Fibroblast of villous mesenchyme (primary cell): ENCODE results near the gene CD6. TPM values are rescaled to one million over a fixed set of nuclear protein-coding genes. Genes with fewer than 3 reads are reported as not detected.

Experiments used
- DNase-seq: peaks from one replicate; pipeline ENCODE4 v3.0.0-alpha.2; 2010; ENCODE audit warnings: low read depth
- H3K4me3 ChIP-seq: 2 replicates; pipeline ENCODE4 v1.5.1; 2011; ENCODE audit warnings: low read depth, mild to moderate bottlenecking, low read length
- total RNA-seq: library from RNA; depleted of rRNA; stranded (reverse); fragments of >200 nt; gene quantifications from 2 replicates; pipeline ENCODE4 v1.2.3, GENCODE V29; 2012
- TF ChIP-seq, protein P1 (sequence below): IDR thresholded peaks from 2 replicates; pipeline ENCODE4 v1.5.1; 2012; ENCODE audit warnings: low read depth, mild to moderate bottlenecking, low read length; ENCODE audit not compliant: insufficient read depth

Gene CD6
- total RNA-seq, 1 donor = not detected

GRCh38 chr11:60929764-60930163, 41.7 kb upstream of the CD6 start:
- no peak overlapping the region for H3K4me3 ChIP-seq
- TF ChIP-seq, protein P1, sequence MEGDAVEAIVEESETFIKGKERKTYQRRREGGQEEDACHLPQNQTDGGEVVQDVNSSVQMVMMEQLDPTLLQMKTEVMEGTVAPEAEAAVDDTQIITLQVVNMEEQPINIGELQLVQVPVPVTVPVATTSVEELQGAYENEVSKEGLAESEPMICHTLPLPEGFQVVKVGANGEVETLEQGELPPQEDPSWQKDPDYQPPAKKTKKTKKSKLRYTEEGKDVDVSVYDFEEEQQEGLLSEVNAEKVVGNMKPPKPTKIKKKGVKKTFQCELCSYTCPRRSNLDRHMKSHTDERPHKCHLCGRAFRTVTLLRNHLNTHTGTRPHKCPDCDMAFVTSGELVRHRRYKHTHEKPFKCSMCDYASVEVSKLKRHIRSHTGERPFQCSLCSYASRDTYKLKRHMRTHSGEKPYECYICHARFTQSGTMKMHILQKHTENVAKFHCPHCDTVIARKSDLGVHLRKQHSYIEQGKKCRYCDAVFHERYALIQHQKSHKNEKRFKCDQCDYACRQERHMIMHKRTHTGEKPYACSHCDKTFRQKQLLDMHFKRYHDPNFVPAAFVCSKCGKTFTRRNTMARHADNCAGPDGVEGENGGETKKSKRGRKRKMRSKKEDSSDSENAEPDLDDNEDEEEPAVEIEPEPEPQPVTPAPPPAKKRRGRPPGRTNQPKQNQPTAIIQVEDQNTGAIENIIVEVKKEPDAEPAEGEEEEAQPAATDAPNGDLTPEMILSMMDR = no peak
- DNase-seq = no peak

DNA sequence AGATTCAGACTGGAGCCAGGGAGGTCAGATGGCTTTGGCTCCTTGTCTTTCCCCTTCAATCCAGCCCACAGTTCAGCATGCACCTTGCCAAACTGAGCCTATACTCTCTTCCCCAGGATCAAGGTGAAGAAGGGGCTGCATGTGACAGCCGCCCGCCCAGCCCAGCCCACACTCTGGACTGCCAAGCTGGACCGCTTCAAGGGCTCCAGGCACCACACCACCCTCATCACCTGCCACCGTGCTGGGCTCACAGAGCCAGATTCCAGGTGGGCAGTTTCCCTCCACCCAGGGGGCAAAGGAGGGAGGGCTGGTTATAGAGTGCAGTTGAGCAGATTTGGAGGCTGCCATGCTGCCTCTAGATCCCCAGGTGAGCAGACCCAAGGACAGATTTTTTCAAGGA, 41.1 kb upstream of the CD6 start:
- no peak for DNase-seq
- TF ChIP-seq, protein P1 = no peak
- no peak overlapping the region for H3K4me3 ChIP-seq

GRCh38 chr11:60931917-60932316, 39.6 kb upstream of the CD6 start:
- H3K4me3 ChIP-seq = no peak overlapping the region
- no peak for DNase-seq
- TF ChIP-seq, protein P1 = no peak

DNA sequence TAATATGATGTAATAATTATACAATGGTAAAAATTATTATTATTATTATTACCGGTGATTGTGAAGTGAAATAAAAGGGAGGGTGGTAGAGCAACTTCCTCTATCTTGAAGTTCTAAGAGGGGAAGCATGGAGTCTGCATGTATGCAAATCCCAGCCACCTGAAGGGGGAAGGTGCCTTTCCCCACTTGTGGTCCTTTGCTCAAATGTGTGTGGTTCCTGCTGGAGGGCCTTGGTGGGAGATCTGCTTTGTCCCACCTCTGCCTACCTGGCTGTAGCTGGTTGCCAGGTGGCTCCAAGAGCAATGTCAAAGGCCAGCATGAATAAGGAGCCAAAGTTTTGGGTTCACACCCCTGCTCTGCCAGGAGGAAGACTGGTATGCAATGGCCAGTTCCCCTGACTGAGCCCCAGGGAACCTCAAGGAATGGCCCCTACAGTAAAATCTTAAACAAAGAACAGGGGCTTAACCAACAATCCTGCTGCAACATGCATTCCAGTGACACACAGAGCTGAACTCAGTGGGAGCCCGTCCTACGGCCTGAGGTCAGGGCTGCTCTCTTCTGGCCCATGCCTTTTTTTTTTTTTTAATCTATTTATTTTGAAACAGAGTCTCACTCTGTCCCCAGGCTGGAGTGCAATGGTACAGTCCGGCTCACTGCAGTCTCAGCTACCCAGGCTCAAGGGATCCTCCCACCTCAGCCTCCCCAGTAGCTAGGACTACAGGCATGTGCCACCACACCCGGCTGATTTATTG, 38.7 kb upstream of the CD6 start:
- DNase-seq = no peak
- no peak overlapping the region for H3K4me3 ChIP-seq
- TF ChIP-seq, protein P1 = no peak

DNA sequence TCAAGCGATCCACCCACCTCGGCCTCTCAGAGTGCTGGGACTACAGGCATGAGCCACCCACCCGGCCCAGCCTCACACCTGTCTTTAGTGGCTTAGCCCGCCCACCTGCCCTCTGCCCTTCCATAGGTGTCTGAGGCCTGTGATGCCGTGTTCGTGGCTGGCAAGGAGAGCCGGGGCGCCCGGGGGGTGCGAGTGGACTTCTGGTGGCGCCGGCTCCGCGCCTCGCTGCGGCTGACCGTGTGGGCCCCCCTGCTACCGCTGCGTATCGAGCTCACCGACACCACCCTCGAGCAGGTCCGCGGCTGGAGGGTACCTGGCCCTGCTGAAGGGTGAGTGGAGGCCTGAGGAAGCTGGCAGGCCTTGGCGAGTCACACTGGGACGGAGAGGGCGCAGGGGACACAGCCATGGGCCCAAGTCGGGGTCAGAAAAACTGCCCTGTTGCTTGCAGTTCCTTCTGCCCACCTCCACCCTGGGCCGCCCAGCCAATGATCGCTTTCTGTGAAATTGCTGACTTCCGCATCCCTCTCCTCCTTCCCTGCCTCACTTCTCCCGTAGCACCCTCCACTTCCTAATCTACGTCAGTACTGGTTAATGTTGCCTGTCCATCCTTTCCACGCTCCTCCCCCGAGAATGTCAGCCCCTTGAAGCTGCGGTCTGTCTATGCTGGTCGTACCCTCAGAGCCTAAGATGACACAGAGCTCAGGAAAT, 37.9 kb upstream of the CD6 start:
- no peak for DNase-seq
- TF ChIP-seq, protein P1 = no peak
- H3K4me3 ChIP-seq = no peak overlapping the region

DNA sequence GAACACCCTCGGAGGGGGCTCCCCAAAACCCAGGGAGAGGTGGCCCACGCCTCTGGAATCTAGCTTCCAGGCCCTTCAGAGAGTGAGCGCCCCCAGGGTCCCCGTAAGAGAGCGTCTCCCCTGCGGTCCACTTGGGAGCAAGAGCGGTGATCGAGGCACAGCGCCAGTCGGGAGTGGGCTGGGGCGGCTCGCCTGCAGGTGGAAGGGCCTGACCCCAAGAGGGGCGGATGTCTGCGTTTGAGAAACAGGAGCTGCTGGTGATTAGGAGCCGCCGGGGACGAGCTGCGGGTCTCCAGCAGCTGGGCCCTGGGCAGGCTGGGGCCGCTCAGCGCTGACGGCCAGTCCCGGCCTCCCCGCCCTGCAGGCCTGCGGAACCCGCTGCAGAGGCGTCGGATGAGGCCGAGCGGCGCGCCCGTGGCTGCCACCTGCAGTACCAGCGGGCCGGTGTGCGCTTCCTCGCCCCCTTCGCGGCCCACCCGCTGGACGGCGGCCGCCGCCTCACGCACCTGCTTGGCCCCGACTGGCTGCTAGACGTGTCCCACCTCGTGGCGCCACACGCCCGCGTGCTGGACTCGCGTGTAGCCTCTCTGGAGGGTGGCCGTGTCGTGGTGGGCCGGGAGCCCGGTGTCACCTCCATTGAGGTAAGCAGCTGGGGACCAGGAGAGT, 37.2 kb upstream of the CD6 start:
- TF ChIP-seq, protein P1 = no peak
- DNase-seq = no peak
- H3K4me3 ChIP-seq = no peak overlapping the region
